ENCODE measurements around the gene S100A5.
"Not testable (repeated sequence)": the region's sequence is repeated elsewhere in the genome, so short reads cannot be mapped to it uniquely, and the experiment has no call there.

S100A5 gene

GRCh38 chr1:153540394-153541361 is at the start of gene S100A5:
TSS of gene S100A5 (minus strand) at chr1:153540934. CDS start at chr1:153540191, 743 bp downstream.
- peak; percentile 60 for DNase-seq

GRCh38 chr1:153588482-153588881 is 47.7 kb upstream of the S100A5 start:
- no peak for DNase-seq

GRCh38 chr1:153588033-153588432 is 47.3 kb upstream of the S100A5 start:
- not testable (repeated sequence) for DNase-seq

- no peak for DNase-seq
Observed at GRCh38 chr1:153587314-153587713, 46.6 kb upstream of the S100A5 start.

GRCh38 chr1:153586347-153586746 is 45.6 kb upstream of the S100A5 start:
- no peak for DNase-seq

GRCh38 chr1:153585006-153585405 is 44.3 kb upstream of the S100A5 start:
- no peak for DNase-seq

- no peak for DNase-seq
Observed at GRCh38 chr1:153583976-153584375, 43.2 kb upstream of the S100A5 start.

- not testable (repeated sequence) for DNase-seq
Observed at GRCh38 chr1:153583514-153583913, 42.8 kb upstream of the S100A5 start.

GRCh38 chr1:153582836-153583235 is 42.1 kb upstream of the S100A5 start:
- not testable (repeated sequence) for DNase-seq

GRCh38 chr1:153578936-153579335 is 38.2 kb upstream of the S100A5 start:
- DNase-seq: no peak

- no peak for DNase-seq
Observed at GRCh38 chr1:153578490-153578889, 37.8 kb upstream of the S100A5 start.

- DNase-seq: no peak
Observed at GRCh38 chr1:153577624-153578051, 36.9 kb upstream of the S100A5 start.

GRCh38 chr1:153577138-153577537 is 36.4 kb upstream of the S100A5 start:
- DNase-seq: no peak

- DNase-seq: not testable (repeated sequence)
Observed at GRCh38 chr1:153575497-153575896, 34.8 kb upstream of the S100A5 start.

- DNase-seq: not testable (repeated sequence)
Observed at GRCh38 chr1:153575081-153575491, 34.4 kb upstream of the S100A5 start.

- DNase-seq: no peak
Observed at GRCh38 chr1:153573351-153573750, 32.6 kb upstream of the S100A5 start.

GRCh38 chr1:153572569-153573015 is 31.9 kb upstream of the S100A5 start:
- DNase-seq: peak; percentile 40

GRCh38 chr1:153571706-153572105 is 31.0 kb upstream of the S100A5 start:
- DNase-seq: no peak

GRCh38 chr1:153570874-153571273 is 30.1 kb upstream of the S100A5 start:
- DNase-seq: no peak

- DNase-seq: no peak
Observed at GRCh38 chr1:153569465-153569864, 28.7 kb upstream of the S100A5 start.

GRCh38 chr1:153568367-153569099 is 27.8 kb upstream of the S100A5 start:
- peak; percentile 75 for DNase-seq

- no peak for DNase-seq
Observed at GRCh38 chr1:153567621-153568366, 27.1 kb upstream of the S100A5 start.
